Endothelial cell of umbilical vein (primary cell): Measurements from ENCODE around the gene TENM4. TPM values are rescaled to one million over a fixed set of nuclear protein-coding genes. Genes with fewer than 3 reads are reported as not detected.

Experiments used
- BruUV-seq: library from RNA; stranded (reverse); fragments of 400-500 nt; replicated peaks from 2 replicates; lab custom pipeline; 2021; lab: Mats Ljungman, UMichigan
- CTCF ChIA-PET: fragments of 300-600, 350-600 bp; sonication (Branson Sonifier 250); formaldehyde crosslinking; loops from one replicate; lab custom pipeline; 2021; ENCODE audit warnings: antibody characterized with exemption, inconsistent platforms; lab: Charles Lee
- POLR2A ChIA-PET: fragments of 300-600, 350-600 bp; sonication (Branson Sonifier 250); formaldehyde crosslinking; loops from one replicate; lab custom pipeline; 2021; ENCODE audit warnings: antibody characterized with exemption, inconsistent platforms; lab: Charles Lee
- DNase-seq: peaks from one replicate; pipeline ENCODE4 v3.0.0-alpha.2; 2011; ENCODE audit warnings: low read depth, low spot score
- FAIRE-seq: peaks from 2 replicates; lab custom pipeline; 2011; peaks lifted over from hg19 to GRCh38; lab: Jason Lieb, UNC
- H2AFZ ChIP-seq: 2 replicates; pipeline ENCODE4 v1.6.0; 2012; ENCODE audit warnings: low read depth, low read length, control low read depth, inconsistent platforms
- H3K27ac ChIP-seq: 2 replicates; pipeline ENCODE4 v1.5.1; 2011; ENCODE audit warnings: low read depth, mild to moderate bottlenecking, control low read depth, low read length, moderate library complexity; ENCODE audit not compliant: insufficient read depth
- H3K27me3 ChIP-seq, 2 experiments: 2 replicates each; pipeline versions ENCODE4 v1.6.0 to v1.6.1; 2011; ENCODE audit warnings: low read length in 2 of 2, mixed read lengths in 1 of 2; ENCODE audit not compliant: control insufficient read depth in 2 of 2, insufficient read depth in 2 of 2
- H3K36me3 ChIP-seq, 2 experiments: 2 replicates in 1 of 2; 3 replicates in 1 of 2; pipeline ENCODE4 v1.5.1; 2011; ENCODE audit warnings: low read length in 2 of 2, mild to moderate bottlenecking in 1 of 2, moderate library complexity in 1 of 2; ENCODE audit not compliant: control insufficient read depth in 2 of 2, insufficient read depth in 2 of 2; ENCODE audit errors: extremely low read depth in 1 of 2
- H3K4me1 ChIP-seq: 3 replicates; pipeline ENCODE4 v1.5.1; 2011; ENCODE audit warnings: mild to moderate bottlenecking, low read length; ENCODE audit not compliant: control insufficient read depth, insufficient read depth; ENCODE audit errors: extremely low read depth
- H3K4me2 ChIP-seq: 2 replicates; pipeline ENCODE4 v1.6.1; 2011; ENCODE audit warnings: low read length, control low read depth, mixed read lengths; ENCODE audit not compliant: insufficient read depth
- H3K4me3 ChIP-seq, 3 experiments: fragments of 200-600 bp in 1 of 3; sonication (generic), shearing (Covaris generic) in 1 of 3; replicated peaks in 1 of 3; 2 replicates each; pipeline ENCODE4 v1.5.1; 2011 to 2016; ENCODE audit warnings: control low read depth in 3 of 3, low read length in 3 of 3, mild to moderate bottlenecking in 2 of 3, inconsistent platforms in 1 of 3, low read depth in 1 of 3, moderate library complexity in 1 of 3; ENCODE audit not compliant: insufficient read depth in 1 of 3
- H3K79me2 ChIP-seq: 2 replicates; pipeline ENCODE4 v1.6.0; 2012; ENCODE audit warnings: low read length, inconsistent platforms; ENCODE audit not compliant: control insufficient read depth, insufficient read depth
- H3K9ac ChIP-seq: replicated peaks from 2 replicates; pipeline ENCODE3; 2011; ENCODE audit warnings: low read length, control low read depth; ENCODE audit not compliant: insufficient read depth; ENCODE audit errors: extremely low read depth
- H3K9me1 ChIP-seq: replicated peaks from 3 replicates; pipeline ENCODE4 v1.6.0; 2011; ENCODE audit warnings: mild to moderate bottlenecking, low read length; ENCODE audit not compliant: control insufficient read depth, insufficient read depth; ENCODE audit errors: extremely low read depth
- H3K9me3 ChIP-seq: replicated peaks from 2 replicates; pipeline ENCODE4 v1.5.1; 2012; ENCODE audit warnings: low read length, inconsistent platforms; ENCODE audit not compliant: control insufficient read depth, insufficient read depth
- H4K20me1 ChIP-seq: replicated peaks from 2 replicates; pipeline ENCODE3; 2011; ENCODE audit warnings: mild to moderate bottlenecking, low read length; ENCODE audit not compliant: control insufficient read depth, insufficient read depth; ENCODE audit errors: extremely low read depth
- EZH2 ChIP-seq: IDR thresholded peaks from 2 replicates; pipeline ENCODE4 v1.6.1; 2012; ENCODE audit warnings: borderline replicate concordance, low read depth, mild to moderate bottlenecking, moderate library complexity, low read length, inconsistent platforms; ENCODE audit not compliant: severe bottlenecking
- FOS ChIP-seq: IDR thresholded peaks from 2 replicates; pipeline ENCODE4 v1.6.1; 2011; ENCODE audit warnings: mild to moderate bottlenecking, low read length, moderate library complexity, borderline replicate concordance; ENCODE audit not compliant: insufficient read depth
- GATA2 ChIP-seq: IDR thresholded peaks from 2 replicates; pipeline ENCODE4 v1.7.0; 2011; ENCODE audit warnings: low read depth, mild to moderate bottlenecking, moderate library complexity, mixed read lengths, low read length; ENCODE audit not compliant: insufficient read length, insufficient read depth
- JUN ChIP-seq: IDR thresholded peaks from 2 replicates; pipeline ENCODE4 v1.6.1; 2011; ENCODE audit warnings: borderline replicate concordance, low read depth; ENCODE audit not compliant: insufficient read length, insufficient read depth
- MYC ChIP-seq: IDR thresholded peaks from one replicate; pipeline ENCODE4 v1.6.1; 2011; ENCODE audit warnings: mild to moderate bottlenecking, low read depth, low read length
- POLR2A ChIP-seq: IDR thresholded peaks from 2 replicates; pipeline ENCODE4 v1.6.1; 2012; ENCODE audit warnings: low read depth, mild to moderate bottlenecking, control low read depth, low read length
- POLR2AphosphoS5 ChIP-seq: IDR thresholded peaks from 2 replicates; pipeline ENCODE4 v1.6.1; 2012; ENCODE audit warnings: low read depth, mild to moderate bottlenecking, control low read depth, low read length, moderate library complexity; ENCODE audit not compliant: insufficient read depth
- dilution Hi-C: fragments of 300-500 bp; cut with MboI; formaldehyde crosslinking; loops from one replicate; pipeline ENCODE4 v1.15.0; 2019; ENCODE audit warnings: low sequenced_read_pairs; ENCODE audit not compliant: extremely low pct_ligation_motif_present
- intact Hi-C: fragments of 100-400 bp; cut with micrococcal nuclease; formaldehyde crosslinking; loops from one replicate; pipeline ENCODE4 v1.10.0; 2022
- polyA plus RNA-seq, 4 experiments: library from polyadenylated mRNA; depleted of rRNA in 3 of 4; stranded (reverse) in 3 of 4; unstranded in 1 of 4; fragments of >200 nt; gene quantifications; 2 replicates each; pipeline versions ENCODE4 v1.2.1 to v1.2.3, GENCODE V29; 2011 to 2012; ENCODE audit warnings: missing spikeins in 1 of 4
- total RNA-seq: library from RNA; stranded (reverse); gene quantifications from 2 replicates; pipeline ENCODE4 v1.2.3, GENCODE V29; 2021
- TF ChIP-seq, protein P1 (sequence below), 2 donors: IDR thresholded peaks; 1 replicate in 1 of 2; 2 replicates in 1 of 2; pipeline ENCODE4 v1.5.1; 2011; ENCODE audit warnings: low read length in 2 of 2, mild to moderate bottlenecking in 2 of 2, moderate library complexity in 2 of 2, control low read depth in 1 of 2, inconsistent platforms in 1 of 2, low read depth in 1 of 2; ENCODE audit not compliant: insufficient read depth in 1 of 2; ENCODE audit errors: extremely low read depth in 1 of 2
- TF ChIP-seq, protein P2 (sequence below): IDR thresholded peaks from 2 replicates; pipeline ENCODE4 v1.6.1; 2011; ENCODE audit not compliant: insufficient read depth, insufficient read length

TENM4 gene
- total and polyA plus RNA-seq, 2 donors (not counting 3 experiments of a cell fraction or from before 2014, with no cell fraction given) = 0.06 to 0.27 TPM

DNA sequence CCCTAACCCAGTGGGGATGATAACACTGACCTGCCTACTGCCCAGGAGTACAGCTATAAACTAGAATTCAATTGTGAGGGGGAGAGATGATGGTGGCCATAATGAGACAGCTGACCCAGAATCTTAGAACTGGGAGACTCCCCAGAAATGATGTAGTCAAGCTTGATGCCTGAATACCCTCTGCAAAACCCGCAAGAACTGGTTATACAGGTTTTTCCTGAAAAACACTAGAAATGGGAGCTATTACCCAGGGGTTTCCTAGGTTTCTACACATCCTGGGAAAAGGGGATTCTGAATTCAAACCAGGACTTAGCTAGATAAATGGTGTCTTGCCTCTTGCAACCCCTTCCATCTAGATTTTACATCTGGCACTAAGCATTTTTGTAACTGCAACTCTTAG, 752.4 kb downstream of the TENM4 start:
- CTCF ChIA-PET = interaction anchor here (1.1 kb wide), 1 partner anchor 412 kb away, joined by 3 read pairs; no protein-coding TSS in a partner anchor
- dilution Hi-C loops = no loop called here

More for the DNA sequence above, 752.4 kb downstream of the TENM4 start:
- no peaks in the 10 kb centered on the region for H4K20me1 ChIP-seq
- no TSS peak for BruUV-seq
- no peak overlapping the region for H3K9ac ChIP-seq
- H3K36me3 ChIP-seq = no peaks in the 10 kb centered on the region
- no peak overlapping the region for H3K4me3 ChIP-seq
- H3K9me3 ChIP-seq = no peaks in the 10 kb centered on the region
- intact Hi-C loops = no loop called here
- no peak for FAIRE-seq
- H3K79me2 ChIP-seq = no peaks in the 10 kb centered on the region
- no peak for TF ChIP-seq GATA2
- TF ChIP-seq MYC = no peak
- no peak for TF ChIP-seq FOS
- TF ChIP-seq, protein P1, sequence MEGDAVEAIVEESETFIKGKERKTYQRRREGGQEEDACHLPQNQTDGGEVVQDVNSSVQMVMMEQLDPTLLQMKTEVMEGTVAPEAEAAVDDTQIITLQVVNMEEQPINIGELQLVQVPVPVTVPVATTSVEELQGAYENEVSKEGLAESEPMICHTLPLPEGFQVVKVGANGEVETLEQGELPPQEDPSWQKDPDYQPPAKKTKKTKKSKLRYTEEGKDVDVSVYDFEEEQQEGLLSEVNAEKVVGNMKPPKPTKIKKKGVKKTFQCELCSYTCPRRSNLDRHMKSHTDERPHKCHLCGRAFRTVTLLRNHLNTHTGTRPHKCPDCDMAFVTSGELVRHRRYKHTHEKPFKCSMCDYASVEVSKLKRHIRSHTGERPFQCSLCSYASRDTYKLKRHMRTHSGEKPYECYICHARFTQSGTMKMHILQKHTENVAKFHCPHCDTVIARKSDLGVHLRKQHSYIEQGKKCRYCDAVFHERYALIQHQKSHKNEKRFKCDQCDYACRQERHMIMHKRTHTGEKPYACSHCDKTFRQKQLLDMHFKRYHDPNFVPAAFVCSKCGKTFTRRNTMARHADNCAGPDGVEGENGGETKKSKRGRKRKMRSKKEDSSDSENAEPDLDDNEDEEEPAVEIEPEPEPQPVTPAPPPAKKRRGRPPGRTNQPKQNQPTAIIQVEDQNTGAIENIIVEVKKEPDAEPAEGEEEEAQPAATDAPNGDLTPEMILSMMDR (IDR thresholded peaks at IDR 0.05; ENCODE audit: extremely low read depth in 1 of 2, insufficient read depth in 1 of 2, low read depth in 1 of 2, low read length in 2 of 2) = no peak
- no peak for TF ChIP-seq EZH2
- TF ChIP-seq JUN = no peak
- TF ChIP-seq POLR2AphosphoS5 = no peak
- TF ChIP-seq, protein P2, sequence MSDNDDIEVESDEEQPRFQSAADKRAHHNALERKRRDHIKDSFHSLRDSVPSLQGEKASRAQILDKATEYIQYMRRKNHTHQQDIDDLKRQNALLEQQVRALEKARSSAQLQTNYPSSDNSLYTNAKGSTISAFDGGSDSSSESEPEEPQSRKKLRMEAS = no peak
- TF ChIP-seq POLR2A = no peak
- no peaks in the 10 kb centered on the region for H3K4me1 ChIP-seq
- H3K4me2 ChIP-seq = no peak overlapping the region
- no peak for DNase-seq
- H3K9me1 ChIP-seq = no peaks in the 10 kb centered on the region
- H3K27me3 ChIP-seq = no peaks in the 10 kb centered on the region
- H2AFZ ChIP-seq = no peak overlapping the region
- POLR2A ChIA-PET = no interaction called here
- no peak overlapping the region for H3K27ac ChIP-seq
